Natural killer cell (primary cell): ENCODE measurements around the gene FLVCR2. TPM values are rescaled to one million over a fixed set of nuclear protein-coding genes. Genes with fewer than 3 reads are reported as not detected.

Source experiments
- ATAC-seq, 3 donors: fragments of 150-1000 bp in 2 of 3; fragments of 200-7000 bp in 1 of 3; cut with Tn5 transposase; 1 replicate in 1 of 3; 2 replicates in 2 of 3; pipeline ENCODE4 v1.10.0; 2021; ENCODE audit warnings: mild to moderate bottlenecking in 2 of 3, moderate library complexity in 2 of 3
- DNase-seq, 2 donors: peaks; one replicate each; pipeline versions ENCODE4 v3.0.0 to v3.0.0-alpha.2; 2013 to 2021; ENCODE audit warnings: mixed read lengths in 1 of 2
- H3K27ac ChIP-seq: one replicate; pipeline ENCODE4 v1.5.1; 2013; ENCODE audit warnings: mild to moderate bottlenecking, low read length
- H3K27me3 ChIP-seq: one replicate; pipeline ENCODE4 v1.6.1; 2013; ENCODE audit warnings: low read length; ENCODE audit not compliant: control insufficient read depth, insufficient read depth
- H3K36me3 ChIP-seq: one replicate; pipeline ENCODE4 v1.6.1; 2013; ENCODE audit warnings: low read length; ENCODE audit not compliant: control insufficient read depth, insufficient read depth
- H3K4me1 ChIP-seq: one replicate; pipeline ENCODE4 v1.6.1; 2013; ENCODE audit warnings: low read length; ENCODE audit not compliant: control insufficient read depth, insufficient read depth
- H3K4me3 ChIP-seq: one replicate; pipeline ENCODE4 v1.5.1; 2013; ENCODE audit warnings: low read length
- H3K9me3 ChIP-seq: one replicate; pipeline ENCODE4 v1.6.1; 2013; ENCODE audit warnings: low read length; ENCODE audit not compliant: control insufficient read depth, insufficient read depth
- H3K27ac Mint-ChIP-seq, 2 donors: one replicate each; pipeline ENCODE4 v1.8.0; 2022; ENCODE audit warnings: mild to moderate bottlenecking in 2 of 2, mixed read lengths in 2 of 2, moderate library complexity in 1 of 2
- H3K27me3 Mint-ChIP-seq, 2 donors: one replicate each; pipeline ENCODE4 v1.8.0; 2022; ENCODE audit warnings: low read depth in 2 of 2, mixed read lengths in 2 of 2
- H3K36me3 Mint-ChIP-seq: one replicate; pipeline ENCODE4 v1.8.0; 2022; ENCODE audit warnings: mixed read lengths
- H3K4me1 Mint-ChIP-seq, 2 donors: one replicate each; pipeline ENCODE4 v1.8.0; 2022; ENCODE audit warnings: mixed read lengths in 2 of 2
- H3K4me3 Mint-ChIP-seq: one replicate; pipeline ENCODE4 v1.8.0; 2022; ENCODE audit warnings: mild to moderate bottlenecking, moderate library complexity, mixed read lengths
- H3K9me3 Mint-ChIP-seq, 2 donors: one replicate each; pipeline ENCODE4 v1.8.0; 2022; ENCODE audit warnings: mixed read lengths in 2 of 2
- CTCF ChIP-seq: fragments of 200-600 bp; IDR thresholded peaks from one replicate; pipeline ENCODE4 v1.8.0; 2022; ENCODE audit warnings: antibody characterized with exemption
- WGBS: methylation state at CpG from one replicate; pipeline ENCODE4 v1.1.7; 2013; ENCODE audit warnings: missing lambda C conversion rate; ENCODE audit not compliant: insufficient coverage; 5-methylcytosine and 5-hydroxymethylcytosine counted together
- intact Hi-C: fragments of 100-400 bp; cut with micrococcal nuclease; formaldehyde crosslinking; loops from one replicate; pipeline ENCODE4 v1.14.2; 2022
- total RNA-seq, 4 donors: library from RNA; stranded (reverse); fragments of 120-200 nt in 1 of 4; gene quantifications; one replicate each; pipeline versions ENCODE4 v1.2.3 to v1.2.4, GENCODE V29; 2013 to 2022

The FLVCR2 gene
- total RNA-seq, 3 donors from 2014 or later (not counting 1 experiment from before 2014, with no cell fraction given) = 1.4 to 4.8 (median 2.1) TPM

DNA sequence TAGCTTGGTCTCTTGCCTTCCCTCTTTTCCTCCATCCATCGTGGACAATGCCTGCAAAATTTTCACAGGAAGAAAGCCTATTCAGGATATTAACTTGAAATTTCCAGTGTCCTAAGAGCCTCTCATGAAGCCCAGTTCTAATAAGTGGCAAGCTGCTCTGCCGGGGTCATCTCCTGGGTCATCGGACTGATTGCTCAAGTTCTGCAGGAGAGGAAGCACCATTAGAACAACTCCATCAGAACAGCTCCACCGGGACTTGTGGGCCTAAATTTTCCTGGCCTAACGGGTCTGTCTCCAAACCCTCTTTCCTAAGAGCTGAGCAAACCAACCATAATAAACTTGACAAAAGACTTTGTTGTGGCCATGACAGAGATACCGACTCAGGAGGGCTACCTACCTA lies 68.3 kb downstream of the FLVCR2 start:
- Histone ChIP-seq H3K36me3 (peaks cover 30% of the 10 kb centered on the region), H3K4me1 (no peaks in the 10 kb centered on the region), H3K27ac (no peak overlapping the region), H3K4me3 (no peak overlapping the region), H3K27me3 (no peaks in the 10 kb centered on the region), H3K9me3 (no peaks in the 10 kb centered on the region)
- no peak overlapping the region for H3K27ac Mint-ChIP-seq
- no peak for TF ChIP-seq CTCF
- H3K9me3 Mint-ChIP-seq = no peaks in the 10 kb centered on the region
- no peak for DNase-seq
- WGBS = 96% methylated on average over 6 of the region's 6 CpGs
- ATAC-seq = no peak
- peaks cover 29% of the 10 kb centered on the region for H3K36me3 Mint-ChIP-seq
- H3K4me3 Mint-ChIP-seq = no peak overlapping the region
- H3K4me1 Mint-ChIP-seq = no peaks in the 10 kb centered on the region
- no peaks in the 10 kb centered on the region for H3K27me3 Mint-ChIP-seq
- intact Hi-C loops = no loop called here

DNA sequence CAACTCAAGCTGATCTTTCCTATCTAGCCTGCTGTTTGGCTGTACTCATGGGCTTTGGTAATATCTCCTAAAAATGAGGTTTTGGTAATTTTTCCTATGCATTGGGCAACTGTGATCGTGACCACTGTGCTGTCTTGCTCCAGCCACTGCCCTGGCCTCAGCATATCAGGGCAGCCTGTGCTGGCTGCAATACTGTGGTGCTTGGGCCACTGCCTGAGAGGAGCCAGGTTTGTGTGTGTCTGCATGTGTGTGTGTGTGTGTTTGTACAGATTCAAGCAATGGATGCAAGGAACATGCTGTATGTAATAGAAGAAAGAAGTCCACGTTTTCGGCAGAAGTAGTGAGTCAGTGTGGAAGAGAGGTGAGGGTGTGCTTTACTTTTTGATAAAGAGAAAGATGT lies 69.2 kb downstream of the FLVCR2 start:
- Mint-ChIP-seq H3K4me3 (no peak overlapping the region), H3K27ac (no peak overlapping the region)

DNA sequence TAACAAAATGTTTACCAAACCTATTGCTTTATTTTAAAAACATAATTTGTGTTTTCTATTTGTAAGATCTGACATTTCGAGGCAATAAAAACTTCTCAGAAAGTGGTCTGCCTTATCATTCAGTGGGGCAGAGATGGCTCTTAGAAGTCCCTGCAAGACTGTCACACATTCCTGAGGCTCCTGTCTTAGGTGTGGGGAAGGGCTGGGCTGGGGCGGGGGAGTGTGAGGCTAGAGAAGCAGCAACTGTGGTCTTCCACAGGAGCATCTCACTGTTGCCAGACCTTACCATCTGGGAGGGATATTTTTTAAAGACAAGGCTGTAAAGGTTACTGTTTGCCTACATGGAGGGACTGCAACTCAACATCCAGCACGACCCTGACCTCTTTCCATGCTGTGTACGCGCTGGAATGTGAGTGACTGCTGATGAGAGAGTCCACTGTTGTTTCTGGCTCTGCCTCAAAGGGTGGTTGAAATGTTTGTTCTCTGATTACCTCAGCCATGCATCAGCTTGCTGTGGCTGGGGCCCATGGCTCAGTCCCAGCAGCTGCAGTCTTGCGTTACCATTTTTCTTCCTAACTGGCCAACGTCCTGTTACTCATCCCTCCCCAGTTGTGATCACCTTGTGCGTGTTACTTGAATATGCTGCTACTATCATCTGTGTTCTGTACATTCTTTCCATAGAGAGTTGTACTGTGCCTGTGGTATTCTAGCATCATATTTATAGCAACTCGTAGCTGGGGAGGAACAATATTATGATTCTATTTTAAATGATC lies 69.8 kb downstream of the FLVCR2 start:
- Mint-ChIP-seq H3K27ac (no peak overlapping the region), H3K36me3 (peaks cover 29% of the 10 kb centered on the region)

More for the DNA sequence above, 69.2 kb downstream of the FLVCR2 start:
- DNase-seq (no peak), ATAC-seq (no peak)
- Histone ChIP-seq H3K36me3 (peaks cover 38% of the 10 kb centered on the region), H3K27ac (no peak overlapping the region), H3K9me3 (no peaks in the 10 kb centered on the region), H3K4me1 (no peaks in the 10 kb centered on the region), H3K27me3 (no peaks in the 10 kb centered on the region), H3K4me3 (no peak overlapping the region)
- Mint-ChIP-seq H3K9me3 (no peaks in the 10 kb centered on the region), H3K36me3 (peaks cover 29% of the 10 kb centered on the region), H3K27me3 (no peaks in the 10 kb centered on the region), H3K4me1 (no peaks in the 10 kb centered on the region)
- no peak for TF ChIP-seq CTCF
- intact Hi-C loops = no loop called here
- WGBS = 96% methylated on average over 3 of the region's 3 CpGs

More for the DNA sequence above, 69.8 kb downstream of the FLVCR2 start:
- Mint-ChIP-seq H3K4me3 (no peak overlapping the region), H3K27me3 (no peaks in the 10 kb centered on the region), H3K4me1 (no peaks in the 10 kb centered on the region), H3K9me3 (no peaks in the 10 kb centered on the region)
- no peaks in the 10 kb centered on the region for H3K4me1 ChIP-seq
- 95% methylated on average over 8 of the region's 9 CpGs for WGBS
- TF ChIP-seq CTCF = no peak
- intact Hi-C loops = no loop called here
- no peaks in the 10 kb centered on the region for H3K27me3 ChIP-seq
- no peaks in the 10 kb centered on the region for H3K9me3 ChIP-seq
- ATAC-seq (no peak), DNase-seq (no peak)
- no peak overlapping the region for H3K27ac ChIP-seq
- H3K4me3 ChIP-seq = no peak overlapping the region
- H3K36me3 ChIP-seq = peaks cover 40% of the 10 kb centered on the region
